NCI-H128 (cell line): ENCODE results near the gene YWHAE.
"Not testable (repeated sequence)": the region's sequence is repeated elsewhere in the genome, so short reads cannot be mapped to it uniquely, and the experiment has no call there.

ENCODE experiments used
- DNase-seq: peaks from one replicate; lab custom pipeline; 2025; ENCODE audit not compliant: unreplicated experiment; lab: John Stamatoyannopoulos, UW

The YWHAE gene

GRCh38 chr17:1413281-1413791, 13.3 kb upstream of the YWHAE start:
- DNase-seq, result no peak

GRCh38 chr17:1412185-1413110, 12.4 kb upstream of the YWHAE start:
- no peak for DNase-seq

GRCh38 chr17:1402262-1402586, 2.2 kb upstream of the YWHAE start:
- no peak for DNase-seq

DNA sequence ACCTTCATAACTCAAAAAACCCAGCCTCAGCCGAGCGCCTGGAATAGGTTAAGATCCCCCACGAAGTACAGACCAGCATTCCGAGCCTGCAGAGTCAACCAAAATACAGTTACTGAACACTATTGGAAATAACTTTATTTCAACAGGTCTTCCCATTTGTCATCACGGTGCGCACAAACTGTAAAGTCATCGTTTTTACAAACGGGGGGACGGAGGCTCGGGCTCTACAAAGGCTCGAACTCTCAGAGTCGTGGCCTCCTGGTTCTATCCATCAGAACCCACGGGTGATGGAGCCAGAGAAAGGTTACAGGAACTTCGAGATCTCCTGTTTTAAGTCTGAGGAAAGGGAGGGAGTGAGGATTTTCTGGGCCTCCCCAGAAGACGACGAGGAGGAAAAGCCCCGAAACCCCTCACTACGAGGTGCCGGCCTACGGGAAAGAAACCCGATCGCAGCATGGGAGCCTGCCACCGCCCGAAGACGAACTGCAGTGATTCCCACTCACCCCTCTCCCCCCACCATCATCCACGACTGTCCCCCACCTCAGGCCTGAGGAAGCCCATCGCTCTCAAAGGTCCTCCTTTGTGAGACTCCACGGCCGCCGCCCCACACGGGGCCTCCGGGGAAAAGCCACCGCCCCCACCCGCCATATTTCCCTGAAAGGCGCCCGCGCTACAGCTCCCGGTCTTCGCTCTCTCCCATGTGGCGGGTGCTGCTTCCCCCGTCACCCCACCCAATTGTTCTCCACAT, 917 bp downstream of the YWHAE start:
- DNase-seq, result no peak

- no peak for DNase-seq
Observed at GRCh38 chr17:1398028-1398427, 2.0 kb downstream of the YWHAE start.

GRCh38 chr17:1395876-1396665, 4.0 kb downstream of the YWHAE start:
- not testable (repeated sequence) for DNase-seq

- no peak for DNase-seq
Observed at GRCh38 chr17:1391577-1391976, 8.4 kb downstream of the YWHAE start.

GRCh38 chr17:1390432-1391367, 9.3 kb downstream of the YWHAE start:
- no peak for DNase-seq

DNA sequence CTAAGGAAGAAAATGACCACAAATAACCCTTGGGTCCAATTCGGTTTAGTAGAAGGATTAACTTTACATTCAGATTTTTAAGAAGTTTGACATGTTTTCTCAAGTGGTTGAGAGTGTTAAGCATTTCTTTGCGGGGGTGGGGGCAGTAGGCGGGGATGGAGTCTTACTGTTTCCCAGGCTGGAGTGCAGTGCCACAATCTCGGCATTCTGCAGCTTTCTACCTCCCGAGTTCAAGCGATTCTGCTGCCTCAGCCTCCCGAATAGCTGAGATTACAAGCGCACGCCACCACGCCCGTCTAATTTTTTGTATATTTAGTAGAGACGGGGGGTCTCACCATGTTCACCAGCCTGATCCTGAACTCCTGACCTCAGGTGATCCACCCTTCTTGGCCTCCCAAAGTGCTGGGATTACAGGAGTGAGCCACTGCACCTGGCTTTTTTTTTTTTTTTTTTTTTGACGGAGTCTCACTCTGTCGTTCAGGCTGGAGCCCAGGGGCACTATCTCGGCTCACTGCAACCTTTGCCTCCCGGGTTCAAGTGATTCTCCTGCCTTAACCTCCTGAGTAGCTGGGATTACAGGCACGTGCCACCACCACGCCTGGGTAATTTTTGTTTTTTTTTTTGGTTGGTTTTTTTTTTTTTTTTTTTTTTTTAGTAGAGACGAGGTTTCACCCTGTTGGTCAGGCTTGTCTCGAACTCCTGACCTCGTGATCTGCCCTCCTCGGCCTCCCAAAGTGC, 12.4 kb downstream of the YWHAE start:
- DNase-seq, result not testable (repeated sequence)

DNA sequence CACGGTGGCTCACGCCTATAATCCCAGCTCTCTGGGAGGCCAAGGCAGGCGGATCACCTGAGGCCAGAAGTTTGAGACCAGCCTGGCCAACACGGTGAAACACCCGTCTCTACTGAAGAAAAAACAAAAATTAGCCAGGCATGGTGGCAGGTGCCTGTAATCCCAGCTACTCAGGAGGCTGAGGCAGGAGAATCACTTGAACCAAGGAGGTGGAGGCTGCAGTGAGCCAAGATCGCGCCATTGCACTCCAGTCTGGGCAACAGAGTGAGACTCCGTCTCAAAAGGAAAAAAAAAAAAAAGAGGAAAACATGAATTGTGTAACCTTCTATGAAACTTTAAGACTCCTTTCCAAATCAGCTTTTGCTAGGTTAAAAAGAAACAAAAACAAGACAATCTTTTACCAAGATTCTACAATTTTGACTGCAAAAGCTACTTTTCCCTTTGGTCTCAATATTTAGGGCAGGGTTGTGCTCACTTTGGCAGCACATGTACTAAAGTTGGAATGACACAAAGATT, 13.3 kb downstream of the YWHAE start:
- not testable (repeated sequence) for DNase-seq

DNA sequence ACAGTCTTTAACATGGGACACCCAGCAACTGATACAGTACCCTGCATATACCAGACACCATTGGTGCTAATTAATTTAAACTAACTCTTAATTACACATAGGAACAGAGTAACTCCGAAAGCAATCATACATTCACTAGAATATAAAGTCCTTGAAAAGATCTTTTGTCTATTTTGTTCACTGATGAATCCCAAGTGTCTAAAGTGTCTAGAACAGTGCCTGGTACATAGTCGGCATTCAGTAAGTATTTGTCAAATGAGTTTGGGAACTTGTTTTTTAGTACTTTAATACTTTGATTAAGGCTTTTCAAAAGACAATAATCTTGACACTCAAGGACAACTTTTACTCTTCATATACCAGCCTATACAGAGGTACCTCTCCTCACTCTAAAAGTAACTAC, 13.8 kb downstream of the YWHAE start:
- no peak for DNase-seq

DNA sequence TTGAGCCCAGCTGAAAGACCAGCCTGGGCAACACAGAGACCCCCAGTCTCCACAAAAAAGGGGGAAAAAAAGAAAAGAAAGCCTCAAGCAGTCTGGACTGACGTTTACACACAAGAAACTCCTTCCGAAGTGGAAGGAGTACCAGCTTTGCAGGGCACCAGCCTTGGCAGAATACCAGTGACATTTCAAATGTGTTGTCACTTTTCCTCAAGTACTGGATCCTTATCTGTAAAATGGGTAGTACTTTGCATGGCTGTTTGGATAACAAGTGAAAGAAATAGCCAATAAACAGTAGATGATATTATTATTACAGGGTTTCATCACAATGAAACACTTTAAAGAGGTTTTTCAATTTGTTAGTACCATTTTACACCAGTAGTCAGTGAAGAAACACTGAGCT, 14.2 kb downstream of the YWHAE start:
- DNase-seq, result no peak

GRCh38 chr17:1384905-1385435, 15.1 kb downstream of the YWHAE start:
- no peak for DNase-seq

DNA sequence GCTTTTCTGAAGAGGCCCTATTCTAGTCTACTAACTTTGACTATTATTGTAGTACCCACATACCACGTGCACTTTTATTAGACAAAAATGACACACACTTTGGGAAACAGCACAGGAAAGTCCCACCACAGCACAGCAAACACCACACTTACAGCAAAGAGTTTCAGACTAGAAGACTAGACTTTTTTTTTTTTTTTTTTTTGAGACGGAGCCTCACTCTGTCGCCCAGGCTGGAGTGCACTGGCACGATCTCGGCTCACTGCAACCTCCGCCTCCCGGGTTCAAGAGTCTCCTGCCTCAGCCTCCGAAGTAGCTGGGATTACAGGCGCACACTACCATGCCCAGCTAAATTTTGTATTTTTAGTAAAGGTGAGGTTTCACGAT, 20.1 kb downstream of the YWHAE start:
- DNase-seq, result no peak

GRCh38 chr17:1379208-1379929, 20.7 kb downstream of the YWHAE start:
- no peak for DNase-seq

- DNase-seq, result not testable (repeated sequence)
Observed at GRCh38 chr17:1378476-1378860, 21.6 kb downstream of the YWHAE start.

DNA sequence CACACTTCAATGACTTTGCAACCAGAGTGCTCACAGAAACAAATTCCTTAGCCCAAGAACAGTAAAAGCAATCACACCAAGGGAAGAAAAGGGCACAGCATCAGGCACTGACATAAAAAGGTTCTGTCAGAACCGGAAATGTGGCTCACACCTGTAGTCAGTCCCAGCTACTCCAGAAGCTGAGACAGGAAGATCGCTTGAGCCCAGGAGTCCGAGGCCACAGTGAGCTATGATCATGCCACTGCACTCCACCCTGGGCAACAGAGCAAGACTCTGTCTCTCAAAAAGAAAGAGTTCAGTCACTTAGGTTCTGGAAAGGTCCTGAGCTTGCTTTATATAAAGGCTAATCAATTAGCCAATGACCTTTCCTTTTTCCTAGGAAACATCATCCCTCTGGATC, 22.7 kb downstream of the YWHAE start:
- DNase-seq, result no peak

- no peak for DNase-seq
Observed at GRCh38 chr17:1376061-1376460, 24.0 kb downstream of the YWHAE start.
